Measurements from ENCODE around the gene ITM2B. TPM values are rescaled to one million over a fixed set of nuclear protein-coding genes. Genes with fewer than 3 reads are reported as not detected.
A peak's percentile ranks its signal among the peaks of the same experiment; 100 is the strongest.

The ITM2B gene
- polyA plus RNA-seq, result 100 to 1,000 TPM; 288 to 596 (median 393) TPM
- long read RNA-seq, donor 1, result 0 reads
- long read RNA-seq, donor 2, full-length matches to known transcripts, result 156 of 224 reads
- long read RNA-seq, donor 2, partial matches to known transcripts, result 68 of 224 reads
- long read RNA-seq, donor 2, other reads (novel, unspliced or antisense), result 0 of 224 reads
- long read RNA-seq, donor 3, full-length matches to known transcripts, result 158 of 441 reads
- long read RNA-seq, donor 3, partial matches to known transcripts, result 283 of 441 reads
- long read RNA-seq, donor 3, other reads (novel, unspliced or antisense), result 0 of 441 reads
- long read RNA-seq, donor 4, full-length matches to known transcripts, result 3 of 3 reads
- long read RNA-seq, donor 4, partial matches to known transcripts, result 0 of 3 reads
- long read RNA-seq, donor 4, other reads (novel, unspliced or antisense), result 0 of 3 reads
- long read RNA-seq, donor 5, full-length matches to known transcripts, result 46 of 110 reads
- long read RNA-seq, donor 5, partial matches to known transcripts, result 64 of 110 reads
- long read RNA-seq, donor 5, other reads (novel, unspliced or antisense), result 0 of 110 reads
- long read RNA-seq, donor 6, full-length matches to known transcripts, result 277 of 538 reads
- long read RNA-seq, donor 6, partial matches to known transcripts, result 261 of 538 reads
- long read RNA-seq, donor 6, other reads (novel, unspliced or antisense), result 0 of 538 reads
- long read RNA-seq, donor 7, result 0 reads
- long read RNA-seq, donor 8, full-length matches to known transcripts, result 22 of 22 reads
- long read RNA-seq, donor 8, partial matches to known transcripts, result 0 of 22 reads
- long read RNA-seq, donor 8, other reads (novel, unspliced or antisense), result 0 of 22 reads
- long read RNA-seq, donor 9, full-length matches to known transcripts, result 61 of 135 reads
- long read RNA-seq, donor 9, partial matches to known transcripts, result 74 of 135 reads
- long read RNA-seq, donor 9, other reads (novel, unspliced or antisense), result 0 of 135 reads
- long read RNA-seq, donor 10, full-length matches to known transcripts, result 247 of 404 reads
- long read RNA-seq, donor 10, partial matches to known transcripts, result 157 of 404 reads
- long read RNA-seq, donor 10, other reads (novel, unspliced or antisense), result 0 of 404 reads

- no peak for FAIRE-seq
- Histone ChIP-seq H3K9me3 (ENCODE audit: control insufficient read depth in 2 of 2, insufficient read depth in 1 of 2, low read depth in 1 of 2, low read length in 1 of 2) (no peaks in the 10 kb centered on the region), H3K4me1 (ENCODE audit: control insufficient read depth in 3 of 3, insufficient read depth in 2 of 3, low read depth in 1 of 3, low read length in 2 of 3) (peaks cover 3 to 22% (median 12%) of the 10 kb centered on the region in 3 donors), H3K27ac (ENCODE audit: low read depth in 1 of 3, low read length in 2 of 3) (peak within 1 kb of the TSS; percentile 95 to 100 (median 99)), H3K27me3 (ENCODE audit: control insufficient read depth in 3 of 3, insufficient read depth in 3 of 3, low read length in 3 of 3) (no peaks in the 10 kb centered on the region), H3K36me3 (ENCODE audit: control insufficient read depth in 3 of 3, insufficient read depth in 2 of 3, low read depth in 1 of 3, low read length in 3 of 3) (no peaks in the 10 kb centered on the region), H3K4me3 (ENCODE audit: low read depth in 1 of 3, low read length in 3 of 3) (peak within 1 kb of the TSS; percentile 89 to 98 (median 98))
- DNase-seq, result peak; percentile 80 to 84
- WGBS, 3 donors, result 0 to 1% (median 1%) methylated on average over 74 to 94 of the region's 94 CpGs
Observed at GRCh38 chr13:48233046-48233888, at the start of gene ITM2B. TSS of gene ITM2B (plus strand) at chr13:48233206. CDS start at chr13:48233361, 155 bp downstream.

GRCh38 chr13:48184260-48184659, 48.7 kb upstream of the ITM2B start:
- no peaks in the 10 kb centered on the region for H3K9me3 ChIP-seq (ENCODE audit: control insufficient read depth in 2 of 2, insufficient read depth in 1 of 2, low read depth in 1 of 2, low read length in 1 of 2)
- no peaks in the 10 kb centered on the region for H3K27me3 ChIP-seq (ENCODE audit: control insufficient read depth in 3 of 3, insufficient read depth in 3 of 3, low read length in 3 of 3)
- DNase-seq, result no peak
- H3K36me3 ChIP-seq (ENCODE audit: control insufficient read depth in 3 of 3, insufficient read depth in 2 of 3, low read depth in 1 of 3, low read length in 3 of 3), result no peaks in the 10 kb centered on the region
- no peak overlapping the region for H3K4me3 ChIP-seq (ENCODE audit: low read depth in 1 of 3, low read length in 3 of 3)
- H3K27ac ChIP-seq (ENCODE audit: low read depth in 1 of 3, low read length in 2 of 3), result peak overlapping the region in 1 of 3 donors; percentile 24
- peaks cover 0 to 5% (median 3%) of the 10 kb centered on the region in 3 donors for H3K4me1 ChIP-seq (ENCODE audit: control insufficient read depth in 3 of 3, insufficient read depth in 2 of 3, low read depth in 1 of 3, low read length in 2 of 3)
- no peak for FAIRE-seq
- WGBS, 3 donors, result 76 to 92% (median 80%) methylated on average over 4 of the region's 4 CpGs

- Histone ChIP-seq H3K9me3 (ENCODE audit: control insufficient read depth in 2 of 2, insufficient read depth in 1 of 2, low read depth in 1 of 2, low read length in 1 of 2) (no peaks in the 10 kb centered on the region), H3K27me3 (ENCODE audit: control insufficient read depth in 3 of 3, insufficient read depth in 3 of 3, low read length in 3 of 3) (no peaks in the 10 kb centered on the region), H3K4me1 (ENCODE audit: control insufficient read depth in 3 of 3, insufficient read depth in 2 of 3, low read depth in 1 of 3, low read length in 2 of 3) (peaks cover 1 to 5% (median 3%) of the 10 kb centered on the region in 3 donors), H3K36me3 (ENCODE audit: control insufficient read depth in 3 of 3, insufficient read depth in 2 of 3, low read depth in 1 of 3, low read length in 3 of 3) (no peaks in the 10 kb centered on the region), H3K27ac (ENCODE audit: low read depth in 1 of 3, low read length in 2 of 3) (no peak overlapping the region), H3K4me3 (ENCODE audit: low read depth in 1 of 3, low read length in 3 of 3) (no peak overlapping the region)
- no peak for DNase-seq
- FAIRE-seq, result no peak
Observed at GRCh38 chr13:48185018-48185417, 48.0 kb upstream of the ITM2B start.

GRCh38 chr13:48186722-48187121, 46.3 kb upstream of the ITM2B start:
- H3K27me3 ChIP-seq (ENCODE audit: control insufficient read depth in 3 of 3, insufficient read depth in 3 of 3, low read length in 3 of 3), result no peaks in the 10 kb centered on the region
- peaks cover 4 to 12% (median 7%) of the 10 kb centered on the region in 3 donors for H3K4me1 ChIP-seq (ENCODE audit: control insufficient read depth in 3 of 3, insufficient read depth in 2 of 3, low read depth in 1 of 3, low read length in 2 of 3)

GRCh38 chr13:48188131-48188530, 44.9 kb upstream of the ITM2B start:
- Histone ChIP-seq H3K27ac (ENCODE audit: low read depth in 1 of 3, low read length in 2 of 3) (no peak overlapping the region), H3K4me1 (ENCODE audit: control insufficient read depth in 3 of 3, insufficient read depth in 2 of 3, low read depth in 1 of 3, low read length in 2 of 3) (peaks cover 4 to 12% (median 7%) of the 10 kb centered on the region in 3 donors), H3K4me3 (ENCODE audit: low read depth in 1 of 3, low read length in 3 of 3) (no peak overlapping the region), H3K36me3 (ENCODE audit: control insufficient read depth in 3 of 3, insufficient read depth in 2 of 3, low read depth in 1 of 3, low read length in 3 of 3) (no peaks in the 10 kb centered on the region), H3K27me3 (ENCODE audit: control insufficient read depth in 3 of 3, insufficient read depth in 3 of 3, low read length in 3 of 3) (no peaks in the 10 kb centered on the region), H3K9me3 (ENCODE audit: control insufficient read depth in 2 of 2, insufficient read depth in 1 of 2, low read depth in 1 of 2, low read length in 1 of 2) (no peaks in the 10 kb centered on the region)
- no peak for FAIRE-seq
- WGBS, 3 donors, result 60 to 70% (median 68%) methylated on average over 1 of the region's 1 CpG
- no peak for DNase-seq

More at GRCh38 chr13:48186722-48187121, 46.3 kb upstream of the ITM2B start:
- H3K9me3 ChIP-seq (ENCODE audit: control insufficient read depth in 2 of 2, insufficient read depth in 1 of 2, low read depth in 1 of 2, low read length in 1 of 2), result no peaks in the 10 kb centered on the region
- DNase-seq (no peak), FAIRE-seq (no peak)
- WGBS, 3 donors, result 94 to 100% (median 100%) methylated on average over 1 of the region's 1 CpG
- H3K27ac ChIP-seq (ENCODE audit: low read depth in 1 of 3, low read length in 2 of 3), result no peak overlapping the region
- no peaks in the 10 kb centered on the region for H3K36me3 ChIP-seq (ENCODE audit: control insufficient read depth in 3 of 3, insufficient read depth in 2 of 3, low read depth in 1 of 3, low read length in 3 of 3)
- no peak overlapping the region for H3K4me3 ChIP-seq (ENCODE audit: low read depth in 1 of 3, low read length in 3 of 3)

- 9 to 44% (median 39%) methylated on average over 2 of the region's 2 CpGs for WGBS, 3 donors
- Histone ChIP-seq H3K27ac (ENCODE audit: low read depth in 1 of 3, low read length in 2 of 3) (peak overlapping the region in 1 of 3 donors; percentile 39), H3K9me3 (ENCODE audit: control insufficient read depth in 2 of 2, insufficient read depth in 1 of 2, low read depth in 1 of 2, low read length in 1 of 2) (no peaks in the 10 kb centered on the region), H3K4me1 (ENCODE audit: control insufficient read depth in 3 of 3, insufficient read depth in 2 of 3, low read depth in 1 of 3, low read length in 2 of 3) (peaks cover 4 to 12% (median 7%) of the 10 kb centered on the region in 3 donors), H3K36me3 (ENCODE audit: control insufficient read depth in 3 of 3, insufficient read depth in 2 of 3, low read depth in 1 of 3, low read length in 3 of 3) (no peaks in the 10 kb centered on the region), H3K4me3 (ENCODE audit: low read depth in 1 of 3, low read length in 3 of 3) (no peak overlapping the region), H3K27me3 (ENCODE audit: control insufficient read depth in 3 of 3, insufficient read depth in 3 of 3, low read length in 3 of 3) (no peaks in the 10 kb centered on the region)
- DNase-seq, result peak in 1 of 2 donors; percentile 23
- no peak for FAIRE-seq
Observed at GRCh38 chr13:48188601-48189000, 44.4 kb upstream of the ITM2B start.

GRCh38 chr13:48189171-48189570, 43.8 kb upstream of the ITM2B start:
- peak; percentile 80 for FAIRE-seq
- Histone ChIP-seq H3K9me3 (ENCODE audit: control insufficient read depth in 2 of 2, insufficient read depth in 1 of 2, low read depth in 1 of 2, low read length in 1 of 2) (no peaks in the 10 kb centered on the region), H3K4me1 (ENCODE audit: control insufficient read depth in 3 of 3, insufficient read depth in 2 of 3, low read depth in 1 of 3, low read length in 2 of 3) (peaks cover 4 to 12% (median 7%) of the 10 kb centered on the region in 3 donors), H3K27ac (ENCODE audit: low read depth in 1 of 3, low read length in 2 of 3) (peak overlapping the region in 1 of 3 donors; percentile 39), H3K27me3 (ENCODE audit: control insufficient read depth in 3 of 3, insufficient read depth in 3 of 3, low read length in 3 of 3) (no peaks in the 10 kb centered on the region), H3K36me3 (ENCODE audit: control insufficient read depth in 3 of 3, insufficient read depth in 2 of 3, low read depth in 1 of 3, low read length in 3 of 3) (no peaks in the 10 kb centered on the region), H3K4me3 (ENCODE audit: low read depth in 1 of 3, low read length in 3 of 3) (no peak overlapping the region)
- peak; percentile 54 to 79 for DNase-seq
- WGBS, 3 donors, result 13 to 48% (median 25%) methylated on average over 1 of the region's 1 CpG

Measured in small intestine (tissue), 16 donors.